SK-N-MC (cell line): ENCODE data around the gene FUT6.

Source experiments
- EZH2 ChIP-seq: fragments of 200-600 bp; sonication (generic); IDR thresholded peaks from one replicate; pipeline ENCODE4 v1.6.1; 2017; ENCODE audit warnings: antibody characterized with exemption
- POLR2AphosphoS5 ChIP-seq: IDR thresholded peaks from 2 replicates; pipeline ENCODE4 v1.6.1; 2012; ENCODE audit warnings: mild to moderate bottlenecking, low read depth, low read length, borderline replicate concordance

DNA sequence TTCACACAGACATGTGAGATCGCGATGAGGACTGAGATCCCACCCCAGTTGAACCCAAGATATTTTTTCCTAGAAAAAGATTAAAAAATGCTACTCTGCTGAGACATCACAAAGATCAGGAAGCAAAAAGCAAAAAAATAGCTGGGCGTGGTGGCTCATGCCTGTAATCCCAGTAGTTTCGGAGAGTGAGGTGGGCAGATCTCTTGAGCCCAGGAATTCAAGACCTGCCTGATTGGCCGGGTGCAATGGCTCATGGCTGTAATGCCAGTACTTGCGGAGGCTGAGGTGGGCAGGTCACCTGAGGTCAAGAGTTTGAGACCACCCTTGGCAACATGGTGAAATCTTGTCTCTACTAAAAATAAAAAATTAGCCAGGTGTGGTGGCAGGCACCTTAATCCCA, 10.7 kb upstream of the FUT6 start:
- TF ChIP-seq EZH2 (no peak), POLR2AphosphoS5 (no peak)
